Measurements from ENCODE around the gene TDRD9. TPM values are rescaled to one million over a fixed set of nuclear protein-coding genes. Genes with fewer than 3 reads are reported as not detected.
"Not testable (repeated sequence)": the region's sequence is repeated elsewhere in the genome, so short reads cannot be mapped to it uniquely, and the experiment has no call there.

The TDRD9 gene
- total RNA-seq, 1 donor from 2014 or later = 0.92 TPM

- no peak for DNase-seq (ENCODE audit: low read depth, low spot score)
Observed at GRCh38 chr14:103892247-103892646, 36.0 kb upstream of the TDRD9 start.

- DNase-seq (ENCODE audit: low read depth, low spot score) = no peak
Observed at GRCh38 chr14:103894034-103894722, 34.1 kb upstream of the TDRD9 start.

- DNase-seq (ENCODE audit: low read depth, low spot score) = no peak
Observed at GRCh38 chr14:103894723-103895059, 33.6 kb upstream of the TDRD9 start.

- no peak for DNase-seq (ENCODE audit: low read depth, low spot score)
Observed at GRCh38 chr14:103896578-103896977, 31.7 kb upstream of the TDRD9 start.

GRCh38 chr14:103897075-103897947 lies 30.9 kb upstream of the TDRD9 start:
- no peak for DNase-seq (ENCODE audit: low read depth, low spot score)

GRCh38 chr14:103898204-103898603 lies 30.1 kb upstream of the TDRD9 start:
- no peak for DNase-seq (ENCODE audit: low read depth, low spot score)

- DNase-seq (ENCODE audit: low read depth, low spot score) = no peak
Observed at GRCh38 chr14:103898711-103899110, 29.5 kb upstream of the TDRD9 start.

- DNase-seq (ENCODE audit: low read depth, low spot score) = no peak
Observed at GRCh38 chr14:103899316-103899715, 28.9 kb upstream of the TDRD9 start.

GRCh38 chr14:103899833-103900232 lies 28.4 kb upstream of the TDRD9 start:
- no peak for DNase-seq (ENCODE audit: low read depth, low spot score)

GRCh38 chr14:103904493-103905107 lies 23.7 kb upstream of the TDRD9 start:
- no peak for DNase-seq (ENCODE audit: low read depth, low spot score)

GRCh38 chr14:103905842-103906456 lies 22.3 kb upstream of the TDRD9 start:
- DNase-seq (ENCODE audit: low read depth, low spot score) = no peak

GRCh38 chr14:103908580-103908979 lies 19.7 kb upstream of the TDRD9 start:
- DNase-seq (ENCODE audit: low read depth, low spot score) = no peak

- no peak for DNase-seq (ENCODE audit: low read depth, low spot score)
Observed at GRCh38 chr14:103909531-103910261, 18.6 kb upstream of the TDRD9 start.

GRCh38 chr14:103910262-103910935 lies 17.9 kb upstream of the TDRD9 start:
- peak; percentile 22 for DNase-seq (ENCODE audit: low read depth, low spot score)

- DNase-seq (ENCODE audit: low read depth, low spot score) = no peak
Observed at GRCh38 chr14:103910984-103911383, 17.3 kb upstream of the TDRD9 start.

GRCh38 chr14:103915616-103916015 lies 12.6 kb upstream of the TDRD9 start:
- DNase-seq (ENCODE audit: low read depth, low spot score) = no peak

- no peak for DNase-seq (ENCODE audit: low read depth, low spot score)
Observed at GRCh38 chr14:103916636-103917262, 11.5 kb upstream of the TDRD9 start.

- peak; percentile 64 for DNase-seq (ENCODE audit: low read depth, low spot score)
Observed at GRCh38 chr14:103920981-103921854, 7.0 kb upstream of the TDRD9 start.

GRCh38 chr14:103921855-103922200 lies 6.4 kb upstream of the TDRD9 start:
- DNase-seq (ENCODE audit: low read depth, low spot score) = not testable (repeated sequence)
